Transverse colon (tissue), 3 donors: ENCODE measurements around the gene AGBL4.

Experiments used
- CTCF ChIP-seq, 5 experiments: fragments of 200-600 bp in 3 of 5; fragments of 450-650 bp in 2 of 5; sonication (generic) in 3 of 5; IDR thresholded peaks; 1 replicate in 2 of 5; 2 replicates in 3 of 5; pipeline ENCODE4 v1.5.1; 2016 to 2017; ENCODE audit warnings: antibody characterized with exemption in 5 of 5, inconsistent platforms in 3 of 5, mild to moderate bottlenecking in 2 of 5, moderate library complexity in 1 of 5
- POLR2A ChIP-seq: fragments of 450-650 bp; IDR thresholded peaks from one replicate; pipeline ENCODE4 v1.6.1; 2016; ENCODE audit warnings: antibody characterized with exemption, mild to moderate bottlenecking, moderate library complexity

- TF ChIP-seq CTCF (IDR thresholded peaks at IDR 0.05) (no peak), POLR2A (no peak)
Observed at GRCh38 chr1:48739091-48739490, 1284.7 kb downstream of the AGBL4 start.
